GM12891 (cell line): ENCODE measurements around the gene PNLIPRP2.

Experiments
- PAX5 ChIP-seq: IDR thresholded peaks from 2 replicates; pipeline ENCODE4 v1.6.1; 2011; ENCODE audit warnings: low read length, moderate library complexity, mild to moderate bottlenecking; ENCODE audit not compliant: insufficient read depth, severe bottlenecking
- POLR2A ChIP-seq: IDR thresholded peaks from 2 replicates; pipeline ENCODE4 v1.6.1; 2011; ENCODE audit warnings: low read depth, low read length, control low read depth
- POLR2AphosphoS5 ChIP-seq: IDR thresholded peaks from 2 replicates; pipeline ENCODE4 v1.6.1; 2011; ENCODE audit warnings: low read depth, low read length, control low read depth
- POU2F2 ChIP-seq: IDR thresholded peaks from 2 replicates; pipeline ENCODE4 v1.6.1; 2011; ENCODE audit warnings: low read depth, mild to moderate bottlenecking, control low read depth, low read length, moderate library complexity
- SPI1 ChIP-seq: IDR thresholded peaks from 2 replicates; pipeline ENCODE4 v1.6.1; 2011; ENCODE audit warnings: low read depth, low read length, control low read depth
- TAF1 ChIP-seq: IDR thresholded peaks from 2 replicates; pipeline ENCODE4 v1.6.1; 2011; ENCODE audit warnings: low read depth, low read length, control low read depth

GRCh38 chr10:116648903-116649302, 28.1 kb downstream of the PNLIPRP2 start:
- TF ChIP-seq POLR2AphosphoS5 (no peak), POLR2A (no peak), TAF1 (no peak), SPI1 (no peak), POU2F2 (no peak), PAX5 (no peak)
